Measurements from ENCODE around the gene THRAP3.

Gene THRAP3

GRCh38 chr1:36303650-36304360, 79.6 kb downstream of the THRAP3 start:
- no peak for FAIRE-seq

GRCh38 chr1:36304521-36304920, 80.3 kb downstream of the THRAP3 start:
- FAIRE-seq, result no peak

GRCh38 chr1:36304970-36305914, 81.0 kb downstream of the THRAP3 start:
- FAIRE-seq, result no peak

GRCh38 chr1:36305915-36306209, 81.6 kb downstream of the THRAP3 start:
- FAIRE-seq, result no peak

- FAIRE-seq, result no peak
Measured at GRCh38 chr1:36306210-36306901, 82.1 kb downstream of the THRAP3 start, which contains the start of gene SH3D21. TSS of gene SH3D21 (plus strand) at chr1:36306368. CDS start at chr1:36306421, 53 bp downstream.

- no peak for FAIRE-seq
Measured at GRCh38 chr1:36306902-36307456, 82.7 kb downstream of the THRAP3 start.

- no peak for FAIRE-seq
Measured at GRCh38 chr1:36307601-36308330, 83.5 kb downstream of the THRAP3 start.

GRCh38 chr1:36309397-36309796, 85.2 kb downstream of the THRAP3 start:
- no peak for FAIRE-seq

GRCh38 chr1:36320291-36320761, 96.1 kb downstream of the THRAP3 start:
- no peak for FAIRE-seq

GRCh38 chr1:36320767-36321118, 96.5 kb downstream of the THRAP3 start:
- no peak for FAIRE-seq

- FAIRE-seq, result no peak
Measured at GRCh38 chr1:36321119-36321951, 97.1 kb downstream of the THRAP3 start.

- no peak for FAIRE-seq
Measured at GRCh38 chr1:36322041-36322785, 98.0 kb downstream of the THRAP3 start.

GRCh38 chr1:36322786-36323635, 98.8 kb downstream of the THRAP3 start:
- FAIRE-seq, result no peak

- FAIRE-seq, result no peak
Measured at GRCh38 chr1:36323636-36324352, 99.6 kb downstream of the THRAP3 start, which contains the start of gene EVA1B. TSS of gene EVA1B (minus strand) at chr1:36323645. CDS start at chr1:36323037, 608 bp downstream.

- FAIRE-seq, result no peak
Measured at GRCh38 chr1:36324353-36324703, 100.1 kb downstream of the THRAP3 start.

GRCh38 chr1:36326499-36326898, 102.3 kb downstream of the THRAP3 start:
- FAIRE-seq, result no peak

GRCh38 chr1:36327421-36328087, 103.3 kb downstream of the THRAP3 start:
- no peak for FAIRE-seq

GRCh38 chr1:36328088-36328480, 103.8 kb downstream of the THRAP3 start:
- no peak for FAIRE-seq

Measured in colon (tissue), 2 donors.